Stimulated activated CD4-positive, alpha-beta T cell treated with anti-CD3 and anti-CD28 coated beads, Interleukin-12 subunit alpha, Interleukin-12 subunit beta, amount 100 ng/mL, for 4 hours (primary cell): ENCODE measurements around the gene FEN1.

Source experiments
- DNase-seq: peaks from one replicate; pipeline ENCODE4 v3.0.0-alpha.2; 2020

The FEN1 gene

DNA sequence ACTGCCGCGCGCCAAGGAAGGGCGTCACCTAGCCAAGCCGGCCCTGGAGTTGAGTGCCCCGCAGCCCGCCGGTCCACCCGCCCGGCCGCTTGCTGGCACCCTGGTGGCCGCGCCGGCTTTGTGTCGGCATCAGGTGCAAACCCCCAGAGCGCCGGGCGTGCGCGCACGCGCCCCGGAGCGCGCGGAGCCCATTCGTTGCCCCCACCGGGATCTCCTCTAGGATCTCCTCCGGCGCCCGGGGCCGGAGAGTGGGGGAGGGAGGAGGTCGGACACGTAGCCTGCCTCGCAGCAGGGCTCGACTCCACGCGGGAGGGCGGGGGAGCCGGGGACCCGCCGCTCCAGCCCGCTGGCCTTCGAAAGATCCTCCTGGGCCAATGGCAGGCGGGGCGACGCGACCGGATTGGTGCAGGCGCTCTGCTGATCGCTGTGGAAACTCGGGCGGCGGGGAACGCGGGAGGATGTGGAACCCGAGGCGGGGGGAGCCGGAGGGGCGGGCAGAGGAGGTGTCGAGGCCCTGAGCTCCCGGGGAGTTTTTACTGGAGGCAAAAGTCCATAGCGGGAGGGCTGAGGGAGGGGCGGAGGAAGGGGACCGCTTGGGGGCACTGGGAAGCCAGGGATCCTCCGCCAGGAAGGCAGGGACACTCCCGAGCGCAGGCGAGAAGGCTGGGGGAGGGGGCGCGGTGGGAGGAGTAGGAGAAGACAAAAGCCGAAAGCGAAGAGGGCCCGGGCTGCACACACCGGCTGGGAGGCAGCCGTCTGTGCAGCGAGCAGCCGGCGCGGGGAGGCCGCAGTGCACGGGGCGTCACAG lies 35.1 kb downstream of the FEN1 start, which contains the start of gene FADS2:
FADS2 (plus strand) TSS at position 730 of the 808 bp plus-strand sequence. CDS start 91 bp downstream, outside the sequence.
- peak; percentile 67 for DNase-seq

DNA sequence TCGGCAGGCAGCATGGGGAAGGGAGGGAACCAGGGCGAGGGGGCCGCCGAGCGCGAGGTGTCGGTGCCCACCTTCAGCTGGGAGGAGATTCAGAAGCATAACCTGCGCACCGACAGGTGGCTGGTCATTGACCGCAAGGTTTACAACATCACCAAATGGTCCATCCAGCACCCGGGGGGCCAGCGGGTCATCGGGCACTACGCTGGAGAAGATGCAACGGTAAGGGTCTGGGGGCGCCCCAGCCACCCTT lies 35.6 kb downstream of the FEN1 start:
- DNase-seq = no peak

DNA sequence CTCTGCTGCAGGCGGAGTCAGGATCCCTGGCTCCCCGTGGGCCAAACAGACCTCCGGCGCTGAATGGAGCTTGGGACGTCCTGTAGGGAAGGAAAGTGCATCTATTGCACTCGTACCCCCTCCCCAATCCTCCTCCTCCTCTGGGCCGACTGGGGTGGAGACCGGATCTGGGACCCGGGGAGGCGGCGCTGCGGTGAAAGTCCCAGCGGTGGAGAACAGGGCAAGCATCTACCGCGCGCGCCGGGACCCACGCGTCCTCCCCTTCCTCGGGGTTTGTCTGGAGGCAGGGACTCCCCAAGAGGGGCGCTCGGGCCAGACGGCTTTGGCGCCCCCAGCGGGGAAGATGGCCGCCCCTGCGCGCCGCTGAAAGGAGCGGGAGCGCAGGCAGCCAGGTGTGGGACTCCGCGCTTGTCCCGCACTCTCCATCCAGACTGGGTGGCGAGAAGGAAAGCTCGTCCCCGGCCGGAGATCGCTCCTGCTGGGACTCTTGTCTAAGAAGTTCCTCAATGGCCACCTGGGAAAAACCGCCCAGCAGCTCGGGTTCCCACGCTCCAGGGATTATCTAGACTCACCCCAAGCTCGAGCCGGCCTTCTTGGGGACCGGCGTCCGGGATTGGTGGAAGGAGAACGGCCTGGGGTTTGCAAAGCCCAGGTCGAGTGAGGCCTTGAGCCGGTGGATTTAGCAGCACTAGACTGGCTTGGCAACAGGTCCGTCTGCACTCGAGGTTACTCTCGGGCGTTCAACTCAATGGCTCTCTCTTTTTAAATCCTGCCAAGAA lies 36.1 kb downstream of the FEN1 start:
- DNase-seq = peak; percentile 19

DNA sequence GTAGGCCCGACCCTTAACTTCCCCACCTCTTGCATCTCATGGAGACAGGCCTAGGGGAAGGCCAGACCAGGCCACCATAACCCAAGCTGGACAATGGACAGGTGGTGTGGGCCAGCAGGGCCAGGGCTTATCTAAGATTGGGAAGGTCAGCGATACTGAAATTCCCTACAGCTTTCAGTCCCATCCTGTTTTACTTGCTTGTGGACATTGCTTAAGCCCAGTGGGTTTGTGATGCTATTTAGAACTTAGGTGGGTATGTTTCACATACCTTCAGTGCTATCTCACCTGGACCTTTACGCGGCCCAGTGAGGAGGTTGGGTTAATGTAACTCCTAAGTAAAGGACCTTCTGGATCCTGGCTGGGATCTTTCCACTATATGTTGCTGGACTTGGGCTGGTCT lies 37.1 kb downstream of the FEN1 start:
- DNase-seq = no peak

DNA sequence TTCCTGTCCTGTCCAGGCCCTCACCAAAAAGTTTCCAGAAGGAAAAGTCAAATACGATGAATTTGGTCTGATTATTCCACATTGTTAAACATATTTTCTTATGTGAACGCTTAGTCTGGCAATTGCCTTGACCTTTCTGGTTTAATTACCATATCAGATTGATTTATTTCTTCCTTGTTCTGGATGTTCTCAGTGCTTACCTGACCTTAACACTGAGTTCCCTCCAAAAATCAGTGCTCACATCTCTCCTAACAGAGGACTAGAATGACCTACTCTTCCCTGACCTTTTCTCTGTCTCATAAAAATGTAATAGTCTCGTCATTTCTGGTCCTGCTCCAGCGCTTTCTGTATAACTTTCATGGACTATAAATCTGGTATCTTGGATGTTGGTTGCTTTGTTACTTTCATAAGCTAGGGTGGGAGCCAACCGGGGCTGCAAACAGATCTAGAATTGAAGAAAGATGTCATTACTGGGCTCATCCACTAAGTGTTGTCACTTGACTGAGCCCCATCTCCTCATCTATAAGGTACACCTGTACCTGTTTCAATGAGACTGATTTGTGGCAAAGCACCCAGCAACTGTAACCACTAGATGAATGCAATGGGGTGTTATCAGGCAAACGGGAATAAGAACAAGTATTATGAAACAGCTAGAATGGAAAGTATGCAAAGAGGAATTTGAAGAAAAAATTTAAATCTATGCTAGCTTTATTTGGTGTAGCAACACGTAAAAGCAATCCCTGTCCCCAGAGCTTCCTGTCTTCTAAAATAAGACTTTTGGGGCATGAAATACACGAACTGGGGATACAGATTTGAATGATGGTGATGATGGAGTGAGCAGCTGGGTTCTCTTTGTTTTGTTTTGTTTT lies 37.8 kb downstream of the FEN1 start:
- DNase-seq = no peak

DNA sequence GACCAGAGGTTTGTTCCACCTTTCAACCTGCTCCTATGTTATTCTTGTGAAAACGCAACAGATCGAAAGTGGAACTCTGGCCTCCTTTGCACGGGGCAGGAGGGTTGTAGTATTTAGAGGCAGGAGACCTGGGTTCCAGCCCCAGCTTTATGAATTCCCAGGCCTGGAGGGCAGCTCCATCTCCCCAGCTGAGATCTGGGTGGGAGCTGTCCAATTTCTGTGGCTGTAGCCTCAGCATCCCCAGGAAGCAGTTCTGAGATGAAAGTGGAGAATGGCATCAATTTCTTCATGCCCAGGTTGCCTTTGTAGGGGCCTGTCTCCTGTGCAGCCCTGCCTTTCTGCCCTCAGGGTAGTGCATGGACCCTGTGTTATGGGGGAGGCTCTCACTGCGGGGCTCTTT lies 39.5 kb downstream of the FEN1 start:
- no peak for DNase-seq

DNA sequence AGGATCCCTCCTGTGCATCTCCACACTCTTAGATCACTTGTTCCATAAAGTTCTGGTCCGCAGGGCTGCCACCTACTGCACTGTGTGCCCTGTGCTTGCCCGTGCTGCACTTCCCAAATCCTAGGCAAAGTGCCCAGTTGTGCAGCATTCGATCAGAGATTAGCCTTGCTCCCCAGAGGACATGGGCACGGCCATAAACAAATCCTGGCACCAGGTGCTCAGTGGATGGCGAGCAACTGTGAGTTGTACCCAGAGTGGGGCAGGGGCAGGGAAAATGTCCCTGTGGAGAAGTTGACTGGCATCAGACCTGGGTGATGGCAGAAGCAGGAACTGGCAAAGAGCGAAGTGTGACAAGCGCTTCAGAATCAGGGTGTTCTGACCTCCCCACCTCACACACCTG lies 40.0 kb downstream of the FEN1 start:
- no peak for DNase-seq

DNA sequence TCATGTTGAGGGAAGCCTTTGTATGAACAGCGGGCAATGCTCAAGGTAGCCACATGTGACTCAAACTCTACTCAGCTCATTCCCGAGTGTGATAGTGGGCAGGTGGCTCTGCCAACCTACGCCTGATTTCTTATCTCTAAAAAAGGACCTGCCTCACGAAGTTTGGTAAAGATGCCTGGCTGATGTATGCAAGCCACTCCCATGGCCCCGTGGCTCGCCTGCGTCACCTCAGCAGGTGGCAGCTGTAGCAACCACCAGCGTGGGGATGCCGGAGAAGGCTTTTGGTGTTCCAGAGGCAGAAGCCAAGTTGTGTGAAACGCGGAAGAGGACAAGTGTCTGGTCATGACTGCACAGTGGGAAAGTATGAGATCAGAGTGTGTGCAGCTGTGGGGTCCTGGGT lies 40.8 kb downstream of the FEN1 start:
- no peak for DNase-seq

DNA sequence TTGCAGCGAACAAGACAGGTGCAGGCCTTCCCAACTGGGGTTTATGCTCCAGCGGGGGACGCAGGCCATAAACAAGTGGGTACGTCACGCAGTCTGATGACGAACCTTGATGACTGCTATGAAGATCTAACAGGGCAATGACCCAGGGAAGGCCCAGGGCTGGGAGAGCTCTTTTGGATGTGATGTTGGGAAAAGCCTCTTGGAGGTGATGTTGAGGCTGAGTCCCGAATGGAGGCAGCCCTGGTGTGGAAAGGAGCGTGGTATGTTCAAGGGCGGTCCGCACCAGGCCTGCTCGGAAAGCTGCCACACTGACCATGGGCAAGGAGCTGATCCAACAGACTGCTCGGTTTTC lies 41.2 kb downstream of the FEN1 start:
- DNase-seq = no peak

DNA sequence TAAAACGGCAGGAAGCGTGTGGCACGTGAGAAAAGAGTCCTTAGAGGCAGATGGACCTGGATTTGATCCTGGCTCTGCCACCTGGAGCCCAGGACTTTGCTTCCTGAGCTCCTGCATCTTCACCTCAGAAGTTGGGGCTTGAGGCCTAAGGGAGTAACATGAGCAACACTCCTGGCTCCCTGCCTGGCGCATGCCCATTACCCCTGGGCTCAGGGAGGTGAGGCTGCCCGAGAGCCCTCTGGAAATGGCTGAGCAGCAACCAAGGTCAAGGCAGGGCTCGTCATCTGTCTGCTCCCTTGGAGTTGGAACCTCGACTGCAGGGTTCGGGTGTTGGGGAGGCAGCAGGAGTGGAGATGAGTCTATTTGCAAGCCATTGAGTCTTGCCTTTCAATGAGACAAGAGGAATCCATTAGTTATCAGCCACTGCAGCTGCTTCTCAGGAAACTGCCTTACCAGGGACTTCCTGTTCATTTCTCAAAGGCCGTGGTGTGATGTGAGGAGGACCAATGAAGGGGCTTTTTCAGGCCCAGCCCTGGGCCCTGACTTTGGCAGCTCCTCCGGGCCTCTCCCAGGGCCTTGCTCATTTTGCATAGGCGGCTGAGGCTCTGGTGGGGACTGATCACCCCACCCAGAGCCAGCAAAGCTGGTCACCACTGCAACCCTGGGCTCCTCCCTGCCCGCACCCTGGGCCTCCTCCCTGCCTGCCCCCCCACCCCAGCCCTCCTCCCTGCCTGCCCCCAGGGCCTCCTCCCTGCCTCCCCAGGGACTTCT lies 41.8 kb downstream of the FEN1 start:
- DNase-seq = no peak

DNA sequence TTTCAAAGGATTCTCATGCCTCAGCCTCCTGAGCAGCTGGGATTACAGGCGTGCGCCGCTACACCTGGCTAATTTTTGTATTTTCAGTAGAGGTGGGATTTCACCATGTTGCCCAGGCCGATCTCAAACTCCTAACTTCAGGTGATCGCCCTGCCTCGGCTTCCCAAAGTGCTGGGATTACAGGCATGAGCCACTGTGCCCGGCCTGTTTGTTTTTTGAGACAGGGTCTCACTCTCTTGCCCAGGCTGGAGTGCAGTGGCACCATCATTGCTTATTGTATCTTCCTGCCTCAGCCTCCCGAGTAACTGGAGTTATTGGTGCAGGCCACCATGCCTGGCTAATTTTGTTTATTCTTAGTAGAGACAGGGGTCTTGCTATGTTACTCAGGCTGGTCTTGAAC lies 43.5 kb downstream of the FEN1 start:
- no peak for DNase-seq

DNA sequence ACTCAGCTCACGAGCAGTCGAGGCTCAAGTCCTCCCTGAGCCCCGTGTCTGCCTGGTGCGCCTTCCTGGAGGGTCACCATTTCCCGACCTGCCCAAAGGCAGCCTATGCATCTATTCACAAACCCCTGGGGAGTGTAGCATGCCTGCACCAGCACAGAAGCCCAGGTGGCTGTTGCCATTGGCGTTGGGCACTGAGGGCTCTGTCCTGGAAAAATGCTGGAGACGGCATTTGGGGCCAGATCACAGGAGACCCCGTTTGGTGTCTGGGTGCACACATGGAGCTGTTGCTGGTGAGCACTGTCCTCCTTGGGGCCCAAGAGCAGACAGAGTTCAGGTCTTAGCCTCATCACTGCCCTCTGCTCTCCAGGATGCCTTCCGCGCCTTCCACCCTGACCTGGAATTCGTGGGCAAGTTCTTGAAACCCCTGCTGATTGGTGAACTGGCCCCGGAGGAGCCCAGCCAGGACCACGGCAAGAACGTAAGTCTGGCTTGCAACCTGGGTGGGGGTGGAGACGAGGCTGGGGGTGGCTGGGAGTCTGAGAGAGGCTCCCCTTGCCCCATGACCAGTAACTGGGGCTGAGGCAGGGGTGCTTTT lies 44.8 kb downstream of the FEN1 start:
- no peak for DNase-seq

DNA sequence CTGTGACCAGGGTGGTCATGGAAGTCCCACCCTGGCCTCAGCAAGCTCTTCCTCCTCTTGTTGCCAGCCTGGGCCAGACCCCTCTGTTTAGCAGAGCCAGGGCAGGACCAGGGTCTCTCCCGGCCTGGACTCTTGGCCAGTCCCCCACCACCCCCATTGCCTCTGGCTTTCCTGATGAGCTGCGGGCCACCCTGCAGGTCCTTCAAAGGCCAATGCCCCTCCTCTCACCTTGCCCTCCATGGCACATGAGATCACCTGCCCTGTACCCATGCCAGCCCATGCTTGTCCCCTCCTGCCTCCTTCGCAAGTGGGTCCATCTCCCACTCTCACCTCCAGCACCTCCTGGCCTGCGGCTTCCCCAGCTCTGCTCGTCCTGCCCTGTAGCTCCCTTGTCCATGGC lies 45.8 kb downstream of the FEN1 start:
- no peak for DNase-seq

DNA sequence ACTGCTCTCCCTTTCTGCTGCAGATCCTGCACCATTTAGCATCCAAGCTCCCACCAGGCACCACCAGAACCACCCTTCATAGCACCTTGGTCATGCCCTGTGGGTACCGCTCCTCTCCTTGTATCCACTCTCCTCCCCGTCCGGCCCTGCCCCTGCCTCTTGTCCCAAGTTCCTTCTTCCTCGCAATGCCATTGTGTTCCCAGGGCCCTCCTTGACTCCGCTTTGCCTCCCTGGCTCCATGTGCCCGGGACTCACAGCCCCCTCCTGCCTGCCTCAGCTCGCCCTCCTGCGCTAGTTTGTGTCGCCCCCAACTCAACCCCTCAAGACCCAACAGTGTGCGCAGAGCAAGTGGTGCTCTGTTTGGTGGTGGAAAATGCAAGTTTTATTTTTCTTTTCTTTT lies 46.2 kb downstream of the FEN1 start:
- no peak for DNase-seq

DNA sequence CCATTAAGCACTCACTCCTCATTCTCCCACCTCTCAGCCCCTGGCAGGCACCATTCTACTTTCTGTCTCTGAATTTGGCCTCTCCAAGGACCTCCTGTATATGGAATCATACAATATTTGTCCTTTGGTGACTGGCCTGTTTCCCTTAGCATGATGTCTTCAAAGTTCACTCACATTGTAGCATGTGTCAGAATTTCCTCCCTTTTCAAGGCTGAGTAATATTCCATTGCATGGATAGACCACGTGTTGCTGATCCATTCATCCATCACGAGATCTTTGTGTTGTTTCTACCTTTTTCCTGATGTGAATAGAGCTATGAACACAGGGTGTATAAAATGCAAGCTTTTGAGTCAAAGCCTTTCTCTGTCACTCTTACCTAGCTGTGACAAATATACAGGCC lies 47.0 kb downstream of the FEN1 start:
- DNase-seq = no peak

DNA sequence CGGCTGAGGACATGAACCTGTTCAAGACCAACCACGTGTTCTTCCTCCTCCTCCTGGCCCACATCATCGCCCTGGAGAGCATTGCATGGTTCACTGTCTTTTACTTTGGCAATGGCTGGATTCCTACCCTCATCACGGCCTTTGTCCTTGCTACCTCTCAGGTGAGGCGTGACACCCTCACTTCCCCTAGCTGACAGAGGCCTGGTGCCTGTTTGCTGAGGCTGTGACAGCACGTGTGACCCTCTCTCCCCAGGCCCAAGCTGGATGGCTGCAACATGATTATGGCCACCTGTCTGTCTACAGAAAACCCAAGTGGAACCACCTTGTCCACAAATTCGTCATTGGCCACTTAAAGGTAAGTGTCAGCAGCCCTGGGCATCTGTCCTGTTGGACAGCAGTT lies 47.7 kb downstream of the FEN1 start:
- DNase-seq = no peak

DNA sequence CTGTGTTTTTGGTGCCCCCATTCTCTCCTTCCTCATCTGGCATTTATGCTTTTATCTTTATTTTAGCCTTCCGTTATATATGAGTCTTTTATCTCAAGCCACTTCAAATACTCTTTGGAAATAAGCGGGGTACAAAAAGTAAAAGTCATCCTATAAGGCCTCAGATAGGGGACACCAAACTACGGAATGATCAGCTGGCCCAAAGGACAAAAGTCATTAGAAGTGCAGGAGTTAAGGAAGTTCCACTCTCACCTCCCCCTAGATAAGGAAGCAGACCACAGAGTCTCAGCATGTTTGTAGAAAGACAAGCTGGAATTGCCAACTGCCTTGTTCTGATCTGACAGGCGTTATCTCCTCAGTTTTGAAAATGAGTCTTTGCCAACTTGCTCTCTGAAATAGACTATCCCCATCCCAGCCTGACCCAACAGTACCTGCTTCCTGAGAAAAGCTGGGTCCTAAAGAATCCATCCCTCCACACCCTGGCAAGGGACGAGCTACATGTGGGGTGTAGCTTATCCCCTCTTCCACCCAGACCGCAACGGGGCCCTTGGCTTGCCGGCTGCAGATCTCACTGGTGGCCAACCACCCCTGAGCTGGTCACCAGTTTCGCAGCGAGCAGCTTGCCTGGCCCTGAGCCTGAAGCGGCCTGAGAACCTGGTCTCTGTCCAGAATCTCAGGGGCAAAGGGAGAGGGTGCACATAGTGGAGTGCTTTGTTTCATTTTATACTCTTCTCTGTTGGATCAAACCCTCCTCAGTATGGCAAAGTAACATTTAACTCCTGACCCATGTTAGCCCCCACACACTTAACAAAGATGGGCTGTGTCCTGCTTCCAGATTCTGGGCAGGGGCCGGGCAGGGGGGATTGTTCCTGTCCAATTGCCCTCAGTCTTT lies 49.2 kb downstream of the FEN1 start:
- no peak for DNase-seq

DNA sequence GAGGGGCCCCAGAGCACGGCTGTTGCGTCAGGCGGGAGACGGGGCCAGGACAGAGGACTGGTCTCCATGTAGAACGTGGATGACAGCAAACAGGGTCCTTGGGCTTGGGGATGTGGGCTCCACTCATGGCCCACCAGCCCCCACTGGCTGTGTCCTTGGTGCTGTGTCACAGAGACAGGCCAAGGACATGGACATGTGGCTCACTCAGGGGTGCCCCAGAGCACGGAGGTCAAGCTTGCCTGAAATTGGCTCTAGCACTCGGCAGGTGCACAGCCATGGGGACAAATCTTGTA lies 49.8 kb downstream of the FEN1 start:
- no peak for DNase-seq

DNA sequence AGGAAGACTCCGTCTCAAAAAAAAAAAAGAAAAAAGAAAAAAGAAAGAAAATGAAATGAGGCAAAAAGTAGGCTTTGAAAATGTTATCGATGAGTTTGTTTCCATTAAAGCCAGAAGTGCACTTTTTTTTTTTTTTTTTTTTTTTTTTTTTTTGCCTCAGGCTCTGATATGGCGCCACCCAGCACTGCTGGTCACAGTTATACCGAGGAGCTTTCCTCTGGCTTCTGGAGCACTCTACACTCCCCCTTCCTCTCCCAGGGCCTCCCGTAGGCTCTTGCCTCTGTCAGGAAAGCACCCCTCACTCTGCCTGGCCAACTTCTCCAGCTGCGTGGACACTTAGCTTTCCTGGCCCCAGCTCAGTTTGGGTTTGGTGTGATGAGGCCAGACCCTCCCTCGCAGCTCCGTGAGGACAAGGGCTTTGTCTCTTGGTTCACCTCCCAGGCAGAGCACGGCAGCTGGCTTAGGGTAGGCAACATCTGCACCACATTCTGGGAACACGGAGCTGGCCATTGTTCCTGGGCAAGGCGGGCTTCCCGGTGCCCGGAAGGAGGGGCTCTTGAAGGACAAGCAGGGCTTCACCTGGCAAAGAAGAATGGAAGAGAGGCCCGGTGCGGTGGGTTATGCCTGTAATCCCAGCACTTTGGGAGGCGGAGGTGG lies 52.3 kb downstream of the FEN1 start:
- no peak for DNase-seq

DNA sequence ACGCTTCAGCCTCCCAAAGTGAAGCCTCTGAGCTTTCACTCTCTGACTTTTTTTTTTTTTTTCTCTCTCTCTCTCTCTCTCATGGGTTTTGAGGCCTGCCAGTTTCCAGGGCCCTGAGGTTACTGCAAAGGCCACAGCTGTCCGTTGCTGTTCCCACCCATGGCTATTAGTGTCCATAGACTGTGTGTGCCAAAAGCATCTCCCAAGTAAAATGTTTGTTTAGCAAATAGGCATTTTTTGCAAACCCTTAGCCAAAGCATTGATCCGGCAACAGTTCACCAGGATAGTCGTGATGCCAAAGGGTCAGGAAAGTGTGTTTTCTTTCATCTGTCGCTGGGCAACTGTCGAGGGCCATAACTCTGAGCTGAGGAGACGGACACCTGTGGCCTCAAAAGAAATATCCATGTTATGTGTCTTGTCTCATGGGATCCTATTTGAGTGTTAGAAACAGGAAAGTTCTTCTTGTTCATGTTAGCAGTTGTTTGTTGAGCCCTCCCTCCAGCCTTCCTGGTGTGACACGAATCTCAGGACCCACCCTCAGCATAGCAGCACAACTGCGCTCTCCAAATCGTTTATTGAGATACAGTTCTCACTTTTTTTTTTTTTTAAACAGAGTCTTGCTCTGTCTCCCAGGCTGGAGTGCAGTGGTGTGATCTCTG lies 53.8 kb downstream of the FEN1 start:
- no peak for DNase-seq
